ENCODE results near the gene HFM1. TPM values are rescaled to one million over a fixed set of nuclear protein-coding genes. Genes with fewer than 3 reads are reported as not detected.
"Not testable (repeated sequence)": the region's sequence is repeated elsewhere in the genome, so short reads cannot be mapped to it uniquely, and the experiment has no call there.

Gene HFM1, protein sequence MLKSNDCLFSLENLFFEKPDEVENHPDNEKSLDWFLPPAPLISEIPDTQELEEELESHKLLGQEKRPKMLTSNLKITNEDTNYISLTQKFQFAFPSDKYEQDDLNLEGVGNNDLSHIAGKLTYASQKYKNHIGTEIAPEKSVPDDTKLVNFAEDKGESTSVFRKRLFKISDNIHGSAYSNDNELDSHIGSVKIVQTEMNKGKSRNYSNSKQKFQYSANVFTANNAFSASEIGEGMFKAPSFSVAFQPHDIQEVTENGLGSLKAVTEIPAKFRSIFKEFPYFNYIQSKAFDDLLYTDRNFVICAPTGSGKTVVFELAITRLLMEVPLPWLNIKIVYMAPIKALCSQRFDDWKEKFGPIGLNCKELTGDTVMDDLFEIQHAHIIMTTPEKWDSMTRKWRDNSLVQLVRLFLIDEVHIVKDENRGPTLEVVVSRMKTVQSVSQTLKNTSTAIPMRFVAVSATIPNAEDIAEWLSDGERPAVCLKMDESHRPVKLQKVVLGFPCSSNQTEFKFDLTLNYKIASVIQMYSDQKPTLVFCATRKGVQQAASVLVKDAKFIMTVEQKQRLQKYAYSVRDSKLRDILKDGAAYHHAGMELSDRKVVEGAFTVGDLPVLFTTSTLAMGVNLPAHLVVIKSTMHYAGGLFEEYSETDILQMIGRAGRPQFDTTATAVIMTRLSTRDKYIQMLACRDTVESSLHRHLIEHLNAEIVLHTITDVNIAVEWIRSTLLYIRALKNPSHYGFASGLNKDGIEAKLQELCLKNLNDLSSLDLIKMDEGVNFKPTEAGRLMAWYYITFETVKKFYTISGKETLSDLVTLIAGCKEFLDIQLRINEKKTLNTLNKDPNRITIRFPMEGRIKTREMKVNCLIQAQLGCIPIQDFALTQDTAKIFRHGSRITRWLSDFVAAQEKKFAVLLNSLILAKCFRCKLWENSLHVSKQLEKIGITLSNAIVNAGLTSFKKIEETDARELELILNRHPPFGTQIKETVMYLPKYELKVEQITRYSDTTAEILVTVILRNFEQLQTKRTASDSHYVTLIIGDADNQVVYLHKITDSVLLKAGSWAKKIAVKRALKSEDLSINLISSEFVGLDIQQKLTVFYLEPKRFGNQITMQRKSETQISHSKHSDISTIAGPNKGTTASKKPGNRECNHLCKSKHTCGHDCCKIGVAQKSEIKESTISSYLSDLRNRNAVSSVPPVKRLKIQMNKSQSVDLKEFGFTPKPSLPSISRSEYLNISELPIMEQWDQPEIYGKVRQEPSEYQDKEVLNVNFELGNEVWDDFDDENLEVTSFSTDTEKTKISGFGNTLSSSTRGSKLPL (N-terminal part only)
- total RNA-seq, result 0.29 and 0.35 TPM in 2 replicates
- long read RNA-seq, partial matches to known transcripts, result 0 of 1 reads
- long read RNA-seq, other reads (novel, unspliced or antisense), result 1 of 1 reads

- TF ChIP-seq, protein P1, sequence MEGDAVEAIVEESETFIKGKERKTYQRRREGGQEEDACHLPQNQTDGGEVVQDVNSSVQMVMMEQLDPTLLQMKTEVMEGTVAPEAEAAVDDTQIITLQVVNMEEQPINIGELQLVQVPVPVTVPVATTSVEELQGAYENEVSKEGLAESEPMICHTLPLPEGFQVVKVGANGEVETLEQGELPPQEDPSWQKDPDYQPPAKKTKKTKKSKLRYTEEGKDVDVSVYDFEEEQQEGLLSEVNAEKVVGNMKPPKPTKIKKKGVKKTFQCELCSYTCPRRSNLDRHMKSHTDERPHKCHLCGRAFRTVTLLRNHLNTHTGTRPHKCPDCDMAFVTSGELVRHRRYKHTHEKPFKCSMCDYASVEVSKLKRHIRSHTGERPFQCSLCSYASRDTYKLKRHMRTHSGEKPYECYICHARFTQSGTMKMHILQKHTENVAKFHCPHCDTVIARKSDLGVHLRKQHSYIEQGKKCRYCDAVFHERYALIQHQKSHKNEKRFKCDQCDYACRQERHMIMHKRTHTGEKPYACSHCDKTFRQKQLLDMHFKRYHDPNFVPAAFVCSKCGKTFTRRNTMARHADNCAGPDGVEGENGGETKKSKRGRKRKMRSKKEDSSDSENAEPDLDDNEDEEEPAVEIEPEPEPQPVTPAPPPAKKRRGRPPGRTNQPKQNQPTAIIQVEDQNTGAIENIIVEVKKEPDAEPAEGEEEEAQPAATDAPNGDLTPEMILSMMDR (IDR thresholded peaks at IDR 0.05), result peak; percentile 20
- H3K4me3 Mint-ChIP-seq (ENCODE audit: unreplicated experiment), result peak within 1 kb of the TSS; percentile 78
- H3K36me3 Mint-ChIP-seq (ENCODE audit: unreplicated experiment), result no peaks in the 10 kb centered on the region
- peaks cover 5% of the 10 kb centered on the region for H3K4me1 Mint-ChIP-seq (ENCODE audit: unreplicated experiment)
- H3K27ac Mint-ChIP-seq (ENCODE audit: unreplicated experiment), result no peak within 1 kb of the TSS
- peaks cover 54% of the 10 kb centered on the region for H3K27me3 Mint-ChIP-seq (ENCODE audit: unreplicated experiment)
- peak; percentile 87 for DNase-seq (ENCODE audit: extremely low spot score, unreplicated experiment)
- H3K9me3 Mint-ChIP-seq (ENCODE audit: unreplicated experiment), result no peaks in the 10 kb centered on the region
Measured at GRCh38 chr1:91404151-91405012, at the start of gene HFM1. Gene HFM1, minus strand, starts transcription at chr1:91404837. Its CDS starts 3,755 bp downstream, at chr1:91401082.

- H3K36me3 Mint-ChIP-seq (ENCODE audit: unreplicated experiment), result no peaks in the 10 kb centered on the region
- H3K4me1 Mint-ChIP-seq (ENCODE audit: unreplicated experiment), result peaks cover 7% of the 10 kb centered on the region
- H3K4me3 Mint-ChIP-seq (ENCODE audit: unreplicated experiment), result no peak overlapping the region
- no peaks in the 10 kb centered on the region for H3K9me3 Mint-ChIP-seq (ENCODE audit: unreplicated experiment)
- TF ChIP-seq, protein P1 (IDR thresholded peaks at IDR 0.05), result no peak
- DNase-seq (ENCODE audit: extremely low spot score, unreplicated experiment), result no peak
- H3K27me3 Mint-ChIP-seq (ENCODE audit: unreplicated experiment), result peaks cover 3% of the 10 kb centered on the region
- no peak overlapping the region for H3K27ac Mint-ChIP-seq (ENCODE audit: unreplicated experiment)
Measured at GRCh38 chr1:91454136-91454535, 49.5 kb upstream of the HFM1 start.

DNA sequence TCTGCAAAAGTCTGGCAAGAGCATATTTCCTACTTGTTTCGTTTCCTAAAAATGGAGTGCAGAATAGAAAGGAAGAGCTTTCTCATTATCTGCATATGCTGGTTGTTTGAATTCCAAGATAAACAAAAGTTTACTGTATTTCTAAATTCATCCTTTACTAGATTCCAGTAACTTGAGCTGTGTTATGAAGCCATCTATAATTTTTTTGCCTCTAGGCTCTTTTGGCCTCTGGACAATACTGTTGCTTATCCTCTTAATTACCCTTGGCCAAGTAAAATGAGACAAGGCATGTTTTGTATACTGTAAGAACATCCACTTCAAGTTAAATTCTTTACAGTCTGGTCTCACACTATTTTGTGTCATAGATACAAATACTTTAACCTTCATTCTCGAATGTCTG, 45.6 kb upstream of the HFM1 start:
- H3K27ac Mint-ChIP-seq (ENCODE audit: unreplicated experiment), result no peak overlapping the region
- peaks cover 7% of the 10 kb centered on the region for H3K4me1 Mint-ChIP-seq (ENCODE audit: unreplicated experiment)
- no peak for DNase-seq (ENCODE audit: extremely low spot score, unreplicated experiment)
- H3K4me3 Mint-ChIP-seq (ENCODE audit: unreplicated experiment), result no peak overlapping the region
- no peaks in the 10 kb centered on the region for H3K9me3 Mint-ChIP-seq (ENCODE audit: unreplicated experiment)
- TF ChIP-seq, protein P1 (IDR thresholded peaks at IDR 0.05), result no peak
- H3K27me3 Mint-ChIP-seq (ENCODE audit: unreplicated experiment), result peaks cover 10% of the 10 kb centered on the region
- no peaks in the 10 kb centered on the region for H3K36me3 Mint-ChIP-seq (ENCODE audit: unreplicated experiment)

- not testable (repeated sequence) for DNase-seq (ENCODE audit: extremely low spot score, unreplicated experiment); H3K36me3 Mint-ChIP-seq (ENCODE audit: unreplicated experiment); H3K9me3 Mint-ChIP-seq (ENCODE audit: unreplicated experiment); H3K4me3 Mint-ChIP-seq (ENCODE audit: unreplicated experiment); H3K4me1 Mint-ChIP-seq (ENCODE audit: unreplicated experiment); H3K27ac Mint-ChIP-seq (ENCODE audit: unreplicated experiment)
- H3K27me3 Mint-ChIP-seq (ENCODE audit: unreplicated experiment), result peaks cover 17% of the 10 kb centered on the region
Measured at GRCh38 chr1:91447782-91448181, 43.1 kb upstream of the HFM1 start.

GRCh38 chr1:91441980-91442379, 37.3 kb upstream of the HFM1 start:
- H3K9me3 Mint-ChIP-seq (ENCODE audit: unreplicated experiment); H3K4me1 Mint-ChIP-seq (ENCODE audit: unreplicated experiment); H3K36me3 Mint-ChIP-seq (ENCODE audit: unreplicated experiment); H3K27ac Mint-ChIP-seq (ENCODE audit: unreplicated experiment); DNase-seq (ENCODE audit: extremely low spot score, unreplicated experiment); H3K4me3 Mint-ChIP-seq (ENCODE audit: unreplicated experiment): not testable (repeated sequence)
- peaks cover 41% of the 10 kb centered on the region for H3K27me3 Mint-ChIP-seq (ENCODE audit: unreplicated experiment)

Measured in osteocyte (in vitro differentiated cells).